Measurements from ENCODE around the gene PKP1. TPM values are rescaled to one million over a fixed set of nuclear protein-coding genes. Genes with fewer than 3 reads are reported as not detected.
A peak's percentile ranks its signal among the peaks of the same experiment; 100 is the strongest.

Gene PKP1
- total RNA-seq, 1 experiment from 2014 or later, result 0.94 TPM

DNA sequence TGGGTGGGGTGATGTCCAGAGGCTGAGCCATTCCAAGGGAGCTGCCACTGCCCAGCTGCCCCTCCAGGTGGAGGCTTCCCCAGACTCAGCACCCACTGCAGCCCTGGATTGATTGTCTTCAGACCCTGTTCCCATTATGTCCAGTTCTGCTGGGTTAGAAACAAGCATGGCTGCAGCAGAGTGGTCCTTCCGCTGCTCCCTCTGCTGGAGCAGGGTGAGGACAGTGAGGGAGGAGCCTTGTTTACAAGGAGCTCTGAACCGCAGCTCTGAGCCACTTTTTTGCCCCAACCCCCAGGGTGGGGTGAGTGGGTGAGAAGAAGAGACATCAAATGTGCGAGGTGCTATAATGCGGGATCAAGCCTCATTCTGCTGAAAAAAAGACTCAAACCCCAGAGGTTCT is 91.9 kb downstream of the PKP1 start:
- peaks cover 58% of the 10 kb centered on the region for H3K27me3 ChIP-seq (ENCODE audit: insufficient read depth, low read depth)
- ChIA-PET POLR2A (ENCODE audit: unreplicated experiment) (interaction anchor here (0.7 kb wide), 1 partner anchor 126 kb away, joined by 4 read pairs; no protein-coding TSS in a partner anchor), CTCF (interaction anchor here (0.5 to 0.7 kb wide), 5 partner anchors 9 to 138 kb away, joined by 3 to 6 read pairs (median 3); no protein-coding TSS in a partner anchor)

DNA sequence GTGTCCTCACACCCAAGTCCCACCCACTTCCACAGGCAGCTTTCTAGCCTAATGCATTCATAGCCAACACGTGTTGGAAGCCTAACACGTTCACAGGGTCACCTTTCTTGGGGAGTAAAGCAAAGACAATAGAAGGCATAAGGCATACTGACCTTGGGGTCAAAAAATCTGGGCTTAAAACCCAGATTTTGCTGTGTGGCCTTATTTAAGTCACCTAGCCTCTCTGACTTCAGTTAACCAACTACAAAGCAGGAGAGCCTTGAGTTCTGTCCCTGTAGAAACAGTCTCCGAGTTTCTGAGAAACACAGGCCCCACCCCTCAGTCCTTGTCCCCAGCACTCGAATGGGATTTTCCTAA is 92.8 kb downstream of the PKP1 start:
- no peak for TF ChIP-seq EZH2 (IDR thresholded peaks at IDR 0.05; ENCODE audit: low read depth)
- TF ChIP-seq, protein P1, sequence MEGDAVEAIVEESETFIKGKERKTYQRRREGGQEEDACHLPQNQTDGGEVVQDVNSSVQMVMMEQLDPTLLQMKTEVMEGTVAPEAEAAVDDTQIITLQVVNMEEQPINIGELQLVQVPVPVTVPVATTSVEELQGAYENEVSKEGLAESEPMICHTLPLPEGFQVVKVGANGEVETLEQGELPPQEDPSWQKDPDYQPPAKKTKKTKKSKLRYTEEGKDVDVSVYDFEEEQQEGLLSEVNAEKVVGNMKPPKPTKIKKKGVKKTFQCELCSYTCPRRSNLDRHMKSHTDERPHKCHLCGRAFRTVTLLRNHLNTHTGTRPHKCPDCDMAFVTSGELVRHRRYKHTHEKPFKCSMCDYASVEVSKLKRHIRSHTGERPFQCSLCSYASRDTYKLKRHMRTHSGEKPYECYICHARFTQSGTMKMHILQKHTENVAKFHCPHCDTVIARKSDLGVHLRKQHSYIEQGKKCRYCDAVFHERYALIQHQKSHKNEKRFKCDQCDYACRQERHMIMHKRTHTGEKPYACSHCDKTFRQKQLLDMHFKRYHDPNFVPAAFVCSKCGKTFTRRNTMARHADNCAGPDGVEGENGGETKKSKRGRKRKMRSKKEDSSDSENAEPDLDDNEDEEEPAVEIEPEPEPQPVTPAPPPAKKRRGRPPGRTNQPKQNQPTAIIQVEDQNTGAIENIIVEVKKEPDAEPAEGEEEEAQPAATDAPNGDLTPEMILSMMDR (conservative IDR thresholded peaks at IDR 0.05), result no peak
- no peaks in the 10 kb centered on the region for H3K79me2 ChIP-seq (ENCODE audit: low read depth)
- no peaks in the 10 kb centered on the region for H3K9me3 ChIP-seq (ENCODE audit: insufficient read depth, low read depth)
- H4K20me1 ChIP-seq (ENCODE audit: insufficient read depth), result no peaks in the 10 kb centered on the region
- no peaks in the 10 kb centered on the region; the same call in 1 of the 2 replicates for H3F3A ChIP-seq (ENCODE audit: insufficient read depth, low read depth)
- ChIA-PET CTCF (interaction anchor here (0.5 to 1.1 kb wide), 3 partner anchors 10 to 91 kb away, joined by 3 read pairs; no protein-coding TSS in a partner anchor), POLR2A (ENCODE audit: unreplicated experiment) (interaction anchor here (0.6 kb wide), 1 partner anchor 1843 kb away, joined by 3 read pairs; no protein-coding TSS in a partner anchor)
- H3K4me2 ChIP-seq, result peak overlapping the region; percentile 3; the same call in 1 of the 2 replicates
- no peak overlapping the region for H3K27ac ChIP-seq
- H2AFZ ChIP-seq, result no peak overlapping the region
- BruUV-seq (replicated peaks), result no TSS peak
- intact Hi-C loops (cut with micrococcal nuclease; ENCODE audit: unreplicated experiment), result loop anchor here (2.0 kb wide), 1 partner anchor 21 kb away; no protein-coding TSS in a partner anchor
- H3K27me3 ChIP-seq (ENCODE audit: insufficient read depth, low read depth), result peaks cover 49% of the 10 kb centered on the region
- H3K36me3 ChIP-seq (ENCODE audit: low read depth), result no peaks in the 10 kb centered on the region
- H3K4me3 ChIP-seq, result no peak overlapping the region
- DNase-seq, result no peak
- H3K4me1 ChIP-seq (replicated peaks; ENCODE audit: insufficient read depth), result peaks cover 7% of the 10 kb centered on the region; the same call in 1 of the 2 replicates
- H3K9me2 ChIP-seq (ENCODE audit: insufficient read depth), result no peaks in the 10 kb centered on the region

More for the DNA sequence above, 91.9 kb downstream of the PKP1 start:
- Histone ChIP-seq H3K79me2 (ENCODE audit: low read depth) (no peaks in the 10 kb centered on the region), H3K4me2 (no peak overlapping the region), H3K4me1 (replicated peaks; ENCODE audit: insufficient read depth) (0 out of 2 replicates have a peak, but pooled peaks cover 7% of the 10 kb centered on the region), H4K20me1 (ENCODE audit: insufficient read depth) (no peaks in the 10 kb centered on the region), H3K9me3 (ENCODE audit: insufficient read depth, low read depth) (no peaks in the 10 kb centered on the region), H3K27ac (no peak overlapping the region), H3F3A (ENCODE audit: insufficient read depth, low read depth) (no peaks in the 10 kb centered on the region; the same call in 1 of the 2 replicates), H3K36me3 (ENCODE audit: low read depth) (no peaks in the 10 kb centered on the region), H3K9me2 (ENCODE audit: insufficient read depth) (no peaks in the 10 kb centered on the region), H3K4me3 (no peak overlapping the region), H2AFZ (no peak overlapping the region)
- intact Hi-C loops (cut with micrococcal nuclease; ENCODE audit: unreplicated experiment), result no loop called here
- no TSS peak for BruUV-seq (replicated peaks)
- TF ChIP-seq, protein P1 (conservative IDR thresholded peaks at IDR 0.05), result no peak
- TF ChIP-seq EZH2 (IDR thresholded peaks at IDR 0.05; ENCODE audit: low read depth), result no peak
- no peak for DNase-seq

DNA sequence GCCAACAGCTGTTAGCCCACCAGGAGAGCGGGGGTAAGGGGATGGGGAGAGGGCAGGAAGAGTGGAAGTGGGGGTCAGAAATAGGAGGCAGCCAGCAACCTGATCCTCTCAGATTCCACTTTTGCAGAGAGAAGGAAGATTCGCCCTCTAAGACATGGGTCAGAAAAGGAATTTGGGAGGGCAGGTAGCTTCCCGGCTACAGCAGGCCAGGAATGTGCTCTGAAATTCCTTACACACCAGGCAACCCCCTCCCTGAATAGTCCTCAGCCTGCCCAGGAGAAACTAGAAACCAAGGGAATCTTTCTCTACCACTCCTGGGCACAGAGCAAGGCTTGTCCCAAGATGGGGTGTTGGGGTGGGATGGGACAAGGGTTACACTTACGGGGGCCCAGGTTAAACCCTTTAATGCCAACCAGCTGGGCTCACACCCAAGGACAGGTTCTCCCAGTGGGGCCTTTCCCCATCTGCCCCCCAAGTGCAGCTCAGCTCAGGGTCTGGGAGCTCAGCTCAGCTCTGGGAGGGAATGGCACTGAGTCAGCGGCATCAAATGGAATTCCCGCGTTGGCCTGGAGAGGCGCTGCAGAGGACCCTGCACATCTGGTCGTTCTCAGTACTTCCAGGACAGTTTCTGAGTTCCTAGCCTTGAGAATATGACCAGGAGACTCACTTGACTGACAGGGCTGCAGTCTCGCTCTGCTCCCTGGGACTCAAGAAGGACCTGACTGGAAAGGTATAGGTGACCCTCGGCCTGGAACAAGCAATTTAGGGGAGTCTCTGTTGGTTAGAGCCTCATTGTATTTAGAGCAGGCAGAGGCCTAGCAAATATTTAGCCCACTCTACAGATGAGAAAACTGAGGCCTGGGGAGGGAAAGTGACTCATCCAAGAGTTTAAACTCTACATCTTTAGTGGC is 93.4 kb downstream of the PKP1 start:
- H3K9me3 ChIP-seq (ENCODE audit: insufficient read depth, low read depth), result no peaks in the 10 kb centered on the region
- no peak overlapping the region for H2AFZ ChIP-seq
- CTCF ChIA-PET, result interaction anchor here (0.5 to 1.1 kb wide), 3 partner anchors 21 to 90 kb away, joined by 3 read pairs; no protein-coding TSS in a partner anchor
- DNase-seq, result peak in 1 of 2 experiments; percentile 63
- no peak overlapping the region for H3K27ac ChIP-seq
- no peak for TF ChIP-seq EZH2 (IDR thresholded peaks at IDR 0.05; ENCODE audit: low read depth)
- TF ChIP-seq, protein P1 (conservative IDR thresholded peaks at IDR 0.05), result peak; percentile 83
- no peaks in the 10 kb centered on the region; the same call in 1 of the 2 replicates for H3F3A ChIP-seq (ENCODE audit: insufficient read depth, low read depth)
- H3K4me3 ChIP-seq, result no peak overlapping the region
- no peaks in the 10 kb centered on the region for H3K36me3 ChIP-seq (ENCODE audit: low read depth)
- POLR2A ChIA-PET (ENCODE audit: unreplicated experiment), result interaction anchor here (0.5 to 0.6 kb wide), 3 partner anchors 695 to 1842 kb away, joined by 3 to 5 read pairs (median 4); no protein-coding TSS in a partner anchor
- H3K9me2 ChIP-seq (ENCODE audit: insufficient read depth), result no peaks in the 10 kb centered on the region
- no TSS peak for BruUV-seq (replicated peaks)
- peak overlapping the region; percentile 3; the same call in 1 of the 2 replicates for H3K4me2 ChIP-seq
- peaks cover 42% of the 10 kb centered on the region for H3K27me3 ChIP-seq (ENCODE audit: insufficient read depth, low read depth)
- intact Hi-C loops (cut with micrococcal nuclease; ENCODE audit: unreplicated experiment), result loop anchor here (2.0 kb wide), 1 partner anchor 20 kb away; no protein-coding TSS in a partner anchor
- H3K79me2 ChIP-seq (ENCODE audit: low read depth), result no peaks in the 10 kb centered on the region
- peaks cover 7% of the 10 kb centered on the region; the same call in 1 of the 2 replicates for H3K4me1 ChIP-seq (replicated peaks; ENCODE audit: insufficient read depth)
- no peaks in the 10 kb centered on the region for H4K20me1 ChIP-seq (ENCODE audit: insufficient read depth)
